ENCODE measurements around the gene DCDC2. TPM values are rescaled to one million over a fixed set of nuclear protein-coding genes. Genes with fewer than 3 reads are reported as not detected.

The DCDC2 gene
- total RNA-seq, 1 donor from 2014 or later, result 4.5 TPM

- no peak for FAIRE-seq
- H3K36me3 Mint-ChIP-seq (ENCODE audit: low read depth, unreplicated experiment), result peaks cover 3% of the 10 kb centered on the region
- no peak overlapping the region for H2AFZ ChIP-seq (ENCODE audit: low read depth, low read length)
- no peaks in the 10 kb centered on the region for H3K79me2 ChIP-seq (ENCODE audit: insufficient read depth, low read length)
- peaks cover 2% of the 10 kb centered on the region for H3K9me3 Mint-ChIP-seq (ENCODE audit: unreplicated experiment)
- DNase-seq (ENCODE audit: low read depth), result no peak
- no peak overlapping the region for H3K27ac Mint-ChIP-seq (ENCODE audit: unreplicated experiment)
- H3K4me3 ChIP-seq (ENCODE audit: insufficient read depth, low read depth, low read length), result no peak overlapping the region
- TF ChIP-seq CTCF (IDR thresholded peaks at IDR 0.05; ENCODE audit: insufficient read depth, low read depth, low read length) (no peak), EZH2 (IDR thresholded peaks at IDR 0.05; ENCODE audit: insufficient read depth, low read length) (no peak)
- no peaks in the 10 kb centered on the region for H3K27me3 ChIP-seq (ENCODE audit: insufficient read depth, low read length)
- no peak overlapping the region for H3K4me3 Mint-ChIP-seq (ENCODE audit: unreplicated experiment)
- no peaks in the 10 kb centered on the region for H3K36me3 ChIP-seq (ENCODE audit: insufficient read depth, low read length)
- no peak overlapping the region for H3K27ac ChIP-seq (ENCODE audit: low read depth, low read length)
- H3K27me3 Mint-ChIP-seq (ENCODE audit: low read depth, unreplicated experiment), result peaks cover 3% of the 10 kb centered on the region
- H3K4me1 Mint-ChIP-seq (ENCODE audit: low read depth, unreplicated experiment), result peaks cover under 1% of the 10 kb centered on the region
- no peaks in the 10 kb centered on the region for H3K9me3 ChIP-seq (ENCODE audit: insufficient read depth, low read depth, low read length)
- no peak overlapping the region for H3K9ac ChIP-seq (ENCODE audit: low read length)
- H3K4me2 ChIP-seq (ENCODE audit: low read length), result no peak overlapping the region
- no peaks in the 10 kb centered on the region for H3K4me1 ChIP-seq (ENCODE audit: insufficient read depth, low read length)
- no peaks in the 10 kb centered on the region for H4K20me1 ChIP-seq (ENCODE audit: insufficient read depth, low read length)
These were observed 100.6 kb downstream of the DCDC2 start for GRCh38 chr6:24257282-24257681.

GRCh38 chr6:24255676-24256075 is 102.2 kb downstream of the DCDC2 start:
- no peaks in the 10 kb centered on the region for H3K4me1 ChIP-seq (ENCODE audit: insufficient read depth, low read length)
- H3K36me3 Mint-ChIP-seq (ENCODE audit: low read depth, unreplicated experiment), result peaks cover 3% of the 10 kb centered on the region
- TF ChIP-seq EZH2 (IDR thresholded peaks at IDR 0.05; ENCODE audit: insufficient read depth, low read length) (no peak), CTCF (IDR thresholded peaks at IDR 0.05; ENCODE audit: insufficient read depth, low read depth, low read length) (no peak)
- no peak overlapping the region for H3K27ac Mint-ChIP-seq (ENCODE audit: unreplicated experiment)
- H3K27me3 ChIP-seq (ENCODE audit: insufficient read depth, low read length), result no peaks in the 10 kb centered on the region
- no peak overlapping the region for H3K4me3 Mint-ChIP-seq (ENCODE audit: unreplicated experiment)
- no peaks in the 10 kb centered on the region for H3K9me3 ChIP-seq (ENCODE audit: insufficient read depth, low read depth, low read length)
- H3K27ac ChIP-seq (ENCODE audit: low read depth, low read length), result no peak overlapping the region
- FAIRE-seq (no peak), DNase-seq (ENCODE audit: low read depth) (no peak)
- no peak overlapping the region for H3K4me3 ChIP-seq (ENCODE audit: insufficient read depth, low read depth, low read length)
- H3K36me3 ChIP-seq (ENCODE audit: insufficient read depth, low read length), result no peaks in the 10 kb centered on the region
- H2AFZ ChIP-seq (ENCODE audit: low read depth, low read length), result no peak overlapping the region
- H4K20me1 ChIP-seq (ENCODE audit: insufficient read depth, low read length), result no peaks in the 10 kb centered on the region
- H3K79me2 ChIP-seq (ENCODE audit: insufficient read depth, low read length), result no peaks in the 10 kb centered on the region
- peaks cover 3% of the 10 kb centered on the region for H3K27me3 Mint-ChIP-seq (ENCODE audit: low read depth, unreplicated experiment)
- no peak overlapping the region for H3K4me2 ChIP-seq (ENCODE audit: low read length)
- peaks cover 2% of the 10 kb centered on the region for H3K9me3 Mint-ChIP-seq (ENCODE audit: unreplicated experiment)
- H3K4me1 Mint-ChIP-seq (ENCODE audit: low read depth, unreplicated experiment), result peaks cover 2% of the 10 kb centered on the region
- H3K9ac ChIP-seq (ENCODE audit: low read length), result no peak overlapping the region

- FAIRE-seq, result no peak
- H3K9me3 Mint-ChIP-seq (ENCODE audit: unreplicated experiment), result no peaks in the 10 kb centered on the region
- no peaks in the 10 kb centered on the region for H3K9me3 ChIP-seq (ENCODE audit: insufficient read depth, low read depth, low read length)
These were observed 104.5 kb downstream of the DCDC2 start for GRCh38 chr6:24253360-24253759.

More at GRCh38 chr6:24253360-24253759, 104.5 kb downstream of the DCDC2 start:
- H3K27me3 ChIP-seq (ENCODE audit: insufficient read depth, low read length), result no peaks in the 10 kb centered on the region
- DNase-seq (ENCODE audit: low read depth), result no peak
- TF ChIP-seq EZH2 (IDR thresholded peaks at IDR 0.05; ENCODE audit: insufficient read depth, low read length) (no peak), CTCF (IDR thresholded peaks at IDR 0.05; ENCODE audit: insufficient read depth, low read depth, low read length) (no peak)
- H3K36me3 ChIP-seq (ENCODE audit: insufficient read depth, low read length), result no peaks in the 10 kb centered on the region
- H3K27ac ChIP-seq (ENCODE audit: low read depth, low read length), result no peak overlapping the region
- H3K4me1 Mint-ChIP-seq (ENCODE audit: low read depth, unreplicated experiment), result peaks cover 2% of the 10 kb centered on the region
- no peak overlapping the region for H3K27ac Mint-ChIP-seq (ENCODE audit: unreplicated experiment)
- H3K36me3 Mint-ChIP-seq (ENCODE audit: low read depth, unreplicated experiment), result peaks cover 3% of the 10 kb centered on the region
- H3K9ac ChIP-seq (ENCODE audit: low read length), result no peak overlapping the region
- H2AFZ ChIP-seq (ENCODE audit: low read depth, low read length), result no peak overlapping the region
- no peak overlapping the region for H3K4me3 ChIP-seq (ENCODE audit: insufficient read depth, low read depth, low read length)
- no peaks in the 10 kb centered on the region for H3K4me1 ChIP-seq (ENCODE audit: insufficient read depth, low read length)
- no peaks in the 10 kb centered on the region for H4K20me1 ChIP-seq (ENCODE audit: insufficient read depth, low read length)
- no peaks in the 10 kb centered on the region for H3K27me3 Mint-ChIP-seq (ENCODE audit: low read depth, unreplicated experiment)
- no peak overlapping the region for H3K4me3 Mint-ChIP-seq (ENCODE audit: unreplicated experiment)
- no peak overlapping the region for H3K4me2 ChIP-seq (ENCODE audit: low read length)
- H3K79me2 ChIP-seq (ENCODE audit: insufficient read depth, low read length), result no peaks in the 10 kb centered on the region
